Right atrium auricular region (tissue), 2 donors: ENCODE data around the gene LMF1. TPM values are rescaled to one million over a fixed set of nuclear protein-coding genes. Genes with fewer than 3 reads are reported as not detected.
"Not testable (repeated sequence)": the region's sequence is repeated elsewhere in the genome, so short reads cannot be mapped to it uniquely, and the experiment has no call there.

ENCODE experiments used
- DNase-seq: peaks from one replicate; pipeline ENCODE4 v3.0.0-alpha.2; 2019; ENCODE audit warnings: low spot score
- H3K27ac ChIP-seq, 2 donors: fragments of 200-600 bp; sonication (generic); 1 replicate in 1 of 2; 2 replicates in 1 of 2; pipeline ENCODE4 v1.5.1; 2016 to 2019
- H3K27me3 ChIP-seq, 2 donors: fragments of 200-600 bp; sonication (generic); one replicate each; pipeline versions ENCODE4 v1.5.1 to v1.6.0; 2017 to 2019
- H3K36me3 ChIP-seq: fragments of 200-600 bp; sonication (generic); one replicate; pipeline ENCODE4 v1.5.1; 2016
- H3K4me1 ChIP-seq, 2 donors: fragments of 200-600 bp; sonication (generic); one replicate each; pipeline versions ENCODE4 v1.5.1 to v1.6.0; 2017 to 2019
- H3K4me3 ChIP-seq, 2 donors: fragments of 200-600 bp; sonication (generic); 1 replicate in 1 of 2; 2 replicates in 1 of 2; pipeline ENCODE4 v1.5.1; 2017 to 2019; ENCODE audit warnings: mild to moderate bottlenecking in 1 of 2, moderate library complexity in 1 of 2
- H3K9me3 ChIP-seq, 2 donors: fragments of 200-600 bp; sonication (generic); one replicate each; pipeline ENCODE4 v1.5.1; 2019
- CTCF ChIP-seq, 2 donors: fragments of 200-600 bp; sonication (generic); IDR thresholded peaks; one replicate each; pipeline ENCODE4 v1.5.1; 2019; ENCODE audit warnings: antibody characterized with exemption in 2 of 2
- total RNA-seq, 2 donors: library from RNA; depleted of rRNA; stranded (reverse); fragments of >200 nt; gene quantifications; one replicate each; pipeline ENCODE4 v1.1.0, GENCODE V29; 2016

LMF1 gene
- total RNA-seq, 2 donors from 2014 or later = 11.9 to 14.1 TPM

- DNase-seq = no peak
- TF ChIP-seq CTCF (IDR thresholded peaks at IDR 0.05) = no peak
- Histone ChIP-seq H3K4me1 (peaks cover 0 to 4% of the 10 kb centered on the region in 2 donors), H3K27ac (no peak overlapping the region), H3K36me3 (peaks cover 8% of the 10 kb centered on the region), H3K27me3 (no peaks in the 10 kb centered on the region), H3K9me3 (no peaks in the 10 kb centered on the region), H3K4me3 (no peak overlapping the region)
These were observed 6.3 kb downstream of the LMF1 start for GRCh38 chr16:964356-965035.

GRCh38 chr16:963913-964312 lies 6.9 kb downstream of the LMF1 start:
- Histone ChIP-seq H3K4me1 (no peaks in the 10 kb centered on the region), H3K27ac (no peak overlapping the region), H3K27me3 (no peaks in the 10 kb centered on the region), H3K4me3 (no peak overlapping the region), H3K36me3 (peaks cover 8% of the 10 kb centered on the region), H3K9me3 (no peaks in the 10 kb centered on the region)
- no peak for TF ChIP-seq CTCF (IDR thresholded peaks at IDR 0.05)
- no peak for DNase-seq

GRCh38 chr16:962901-963814 lies 7.6 kb downstream of the LMF1 start:
- no peak overlapping the region for H3K4me3 ChIP-seq
- no peak overlapping the region for H3K27ac ChIP-seq
- peaks cover 8% of the 10 kb centered on the region for H3K36me3 ChIP-seq
- no peak for DNase-seq
- H3K9me3 ChIP-seq = no peaks in the 10 kb centered on the region
- TF ChIP-seq CTCF (IDR thresholded peaks at IDR 0.05) = no peak
- no peaks in the 10 kb centered on the region for H3K27me3 ChIP-seq
- no peaks in the 10 kb centered on the region for H3K4me1 ChIP-seq

GRCh38 chr16:962366-962765 lies 8.4 kb downstream of the LMF1 start:
- no peak for TF ChIP-seq CTCF (IDR thresholded peaks at IDR 0.05)
- H3K27ac ChIP-seq = no peak overlapping the region
- peaks cover 0 to 2% of the 10 kb centered on the region in 2 donors for H3K9me3 ChIP-seq
- H3K4me3 ChIP-seq = no peak overlapping the region
- H3K36me3 ChIP-seq = peaks cover 1% of the 10 kb centered on the region
- H3K27me3 ChIP-seq = no peaks in the 10 kb centered on the region
- no peaks in the 10 kb centered on the region for H3K4me1 ChIP-seq
- DNase-seq = no peak

- no peaks in the 10 kb centered on the region for H3K36me3 ChIP-seq
- H3K27ac ChIP-seq = no peak overlapping the region
- peaks cover 0 to 8% of the 10 kb centered on the region in 2 donors for H3K9me3 ChIP-seq
- no peak for DNase-seq
- H3K4me1 ChIP-seq = no peaks in the 10 kb centered on the region
- no peak overlapping the region for H3K4me3 ChIP-seq
- no peaks in the 10 kb centered on the region for H3K27me3 ChIP-seq
- no peak for TF ChIP-seq CTCF (IDR thresholded peaks at IDR 0.05)
These were observed 11.3 kb downstream of the LMF1 start for GRCh38 chr16:959232-960040.

GRCh38 chr16:955766-956165 lies 15.0 kb downstream of the LMF1 start:
- not testable (repeated sequence) for H3K4me3 ChIP-seq, H3K36me3 ChIP-seq, H3K9me3 ChIP-seq, H3K4me1 ChIP-seq, H3K27ac ChIP-seq, DNase-seq, H3K27me3 ChIP-seq

- not testable (repeated sequence) for H3K4me1 ChIP-seq, H3K27me3 ChIP-seq, H3K4me3 ChIP-seq, H3K9me3 ChIP-seq, H3K36me3 ChIP-seq, H3K27ac ChIP-seq, DNase-seq
These were observed 17.0 kb downstream of the LMF1 start for GRCh38 chr16:953818-954217.
